ENCODE data around the gene RIMKLA.

RIMKLA gene

DNA sequence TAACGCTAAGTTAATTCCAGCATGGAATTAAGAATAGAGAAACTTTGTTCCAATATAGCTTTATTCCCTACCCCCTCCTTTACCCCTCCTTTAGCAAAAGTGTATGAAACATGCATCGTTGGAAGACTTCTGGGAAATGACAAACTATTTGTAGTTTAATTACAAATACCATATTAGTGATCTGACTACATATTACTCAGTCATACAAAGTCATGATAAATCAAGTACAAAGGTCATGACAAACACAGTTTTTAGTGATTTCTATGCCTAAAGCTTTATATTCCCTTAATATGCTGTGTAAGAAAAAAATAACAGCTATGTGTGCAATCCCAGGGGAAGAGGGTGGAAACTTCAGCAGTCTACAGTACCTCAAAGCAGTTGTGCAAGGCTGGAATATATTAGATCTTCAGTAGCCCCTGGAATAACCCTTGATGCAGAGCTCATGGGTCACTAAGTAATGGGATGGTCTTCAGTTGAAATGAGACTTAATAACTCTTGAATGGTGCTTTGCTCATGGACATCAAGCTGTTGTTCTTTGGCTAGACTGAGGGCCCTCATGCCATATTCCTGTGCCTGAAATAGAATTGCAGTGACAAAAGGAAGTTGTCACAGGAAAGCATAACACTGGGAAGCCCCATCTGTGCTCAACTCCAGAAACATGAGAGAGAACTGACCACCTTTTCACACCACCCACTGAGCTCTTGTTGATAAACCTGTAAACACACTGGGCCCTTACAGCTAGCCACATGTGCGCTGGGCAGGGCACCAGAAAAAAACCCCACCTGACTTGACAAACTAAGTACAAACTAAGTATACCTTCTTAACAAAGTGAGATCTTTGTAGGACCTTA lies 49.9 kb downstream of the RIMKLA start:
- Histone ChIP-seq H3F3A (ENCODE audit: control insufficient read depth, insufficient read depth) (no peaks in the 10 kb centered on the region), H3K36me3 (ENCODE audit: control insufficient read depth, low read length) (no peaks in the 10 kb centered on the region), H4K20me1 (ENCODE audit: control insufficient read depth, insufficient read depth, low read depth, low read length) (no peaks in the 10 kb centered on the region), H3K27me3 (ENCODE audit: control insufficient read depth, low read length) (no peaks in the 10 kb centered on the region; the same call in none of the 2 replicates), H3K79me2 (ENCODE audit: control insufficient read depth, low read length) (no peaks in the 10 kb centered on the region), H3K9me2 (replicated peaks; ENCODE audit: control insufficient read depth, low read length) (no peaks in the 10 kb centered on the region), H3K4me1 (ENCODE audit: control insufficient read depth, low read length) (no peaks in the 10 kb centered on the region), H3K4me3 (ENCODE audit: low read length) (no peak overlapping the region), H3K27ac (ENCODE audit: low read depth, low read length) (no peak overlapping the region), H3K4me2 (ENCODE audit: low read length) (no peak overlapping the region), H3K9me3 (ENCODE audit: control insufficient read depth, insufficient read depth, low read length) (no peaks in the 10 kb centered on the region)
- TF ChIP-seq, protein P1, sequence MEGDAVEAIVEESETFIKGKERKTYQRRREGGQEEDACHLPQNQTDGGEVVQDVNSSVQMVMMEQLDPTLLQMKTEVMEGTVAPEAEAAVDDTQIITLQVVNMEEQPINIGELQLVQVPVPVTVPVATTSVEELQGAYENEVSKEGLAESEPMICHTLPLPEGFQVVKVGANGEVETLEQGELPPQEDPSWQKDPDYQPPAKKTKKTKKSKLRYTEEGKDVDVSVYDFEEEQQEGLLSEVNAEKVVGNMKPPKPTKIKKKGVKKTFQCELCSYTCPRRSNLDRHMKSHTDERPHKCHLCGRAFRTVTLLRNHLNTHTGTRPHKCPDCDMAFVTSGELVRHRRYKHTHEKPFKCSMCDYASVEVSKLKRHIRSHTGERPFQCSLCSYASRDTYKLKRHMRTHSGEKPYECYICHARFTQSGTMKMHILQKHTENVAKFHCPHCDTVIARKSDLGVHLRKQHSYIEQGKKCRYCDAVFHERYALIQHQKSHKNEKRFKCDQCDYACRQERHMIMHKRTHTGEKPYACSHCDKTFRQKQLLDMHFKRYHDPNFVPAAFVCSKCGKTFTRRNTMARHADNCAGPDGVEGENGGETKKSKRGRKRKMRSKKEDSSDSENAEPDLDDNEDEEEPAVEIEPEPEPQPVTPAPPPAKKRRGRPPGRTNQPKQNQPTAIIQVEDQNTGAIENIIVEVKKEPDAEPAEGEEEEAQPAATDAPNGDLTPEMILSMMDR (IDR thresholded peaks at IDR 0.05; ENCODE audit: low read depth, low read length, poor library complexity, severe bottlenecking) = no peak
- TF ChIP-seq EZH2phosphoT487 (IDR thresholded peaks at IDR 0.05; ENCODE audit: borderline replicate concordance, low read length) = no peak

DNA sequence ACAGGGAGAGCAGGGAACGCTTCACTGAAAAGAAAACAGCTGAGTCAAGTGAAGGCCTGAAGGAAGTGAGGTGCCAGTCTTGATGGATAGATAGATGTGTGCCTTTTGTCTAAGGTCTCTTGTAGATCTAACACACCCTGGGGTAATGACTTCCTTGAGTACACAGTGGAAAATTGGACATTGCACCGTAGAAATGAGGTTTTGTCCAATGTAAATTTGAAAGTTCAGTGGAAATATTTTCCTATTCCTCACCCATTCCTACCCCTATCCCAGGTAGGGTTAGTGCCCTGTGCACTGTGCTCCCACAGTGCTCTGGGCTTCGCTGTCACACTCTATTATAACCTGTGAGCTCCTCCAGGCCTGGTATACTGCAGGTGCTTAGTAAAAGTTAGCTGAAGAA lies 50.9 kb downstream of the RIMKLA start:
- Histone ChIP-seq H3K36me3 (ENCODE audit: control insufficient read depth, low read length) (no peaks in the 10 kb centered on the region), H3K27me3 (ENCODE audit: control insufficient read depth, low read length) (no peaks in the 10 kb centered on the region; the same call in none of the 2 replicates), H3F3A (ENCODE audit: control insufficient read depth, insufficient read depth) (no peaks in the 10 kb centered on the region), H3K9me2 (replicated peaks; ENCODE audit: control insufficient read depth, low read length) (no peaks in the 10 kb centered on the region), H3K27ac (ENCODE audit: low read depth, low read length) (no peak overlapping the region), H3K4me2 (ENCODE audit: low read length) (no peak overlapping the region), H3K4me1 (ENCODE audit: control insufficient read depth, low read length) (no peaks in the 10 kb centered on the region), H3K4me3 (ENCODE audit: low read length) (no peak overlapping the region), H3K79me2 (ENCODE audit: control insufficient read depth, low read length) (no peaks in the 10 kb centered on the region), H3K9me3 (ENCODE audit: control insufficient read depth, insufficient read depth, low read length) (no peaks in the 10 kb centered on the region), H4K20me1 (ENCODE audit: control insufficient read depth, insufficient read depth, low read depth, low read length) (no peaks in the 10 kb centered on the region)
- TF ChIP-seq, protein P1 (IDR thresholded peaks at IDR 0.05; ENCODE audit: low read depth, low read length, poor library complexity, severe bottlenecking) = no peak
- TF ChIP-seq EZH2phosphoT487 (IDR thresholded peaks at IDR 0.05; ENCODE audit: borderline replicate concordance, low read length) = no peak

DNA sequence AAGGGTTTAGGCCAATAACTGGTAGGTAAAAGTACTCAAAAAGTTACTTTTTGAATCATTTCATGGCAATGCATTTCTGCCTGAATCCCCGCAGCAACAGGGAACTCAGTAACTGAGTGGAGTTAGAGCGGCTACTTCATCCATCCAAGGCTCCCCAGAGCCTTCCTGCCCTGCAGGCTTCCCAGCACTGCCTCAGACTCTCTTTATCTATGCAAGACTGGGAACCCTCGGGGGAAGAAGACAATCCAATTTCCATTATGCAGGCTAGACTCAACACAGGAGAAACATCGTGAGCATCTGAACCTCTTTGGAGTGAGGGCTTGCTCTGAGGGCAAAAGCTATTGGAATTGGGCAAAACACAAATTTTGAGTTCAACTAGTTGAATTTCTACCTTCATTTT lies 52.1 kb downstream of the RIMKLA start:
- no peak overlapping the region for H3K27ac ChIP-seq (ENCODE audit: low read depth, low read length)
- no peaks in the 10 kb centered on the region for H3K9me2 ChIP-seq (replicated peaks; ENCODE audit: control insufficient read depth, low read length)
- H3K9me3 ChIP-seq (ENCODE audit: control insufficient read depth, insufficient read depth, low read length) = no peaks in the 10 kb centered on the region
- H3K36me3 ChIP-seq (ENCODE audit: control insufficient read depth, low read length) = no peaks in the 10 kb centered on the region
- no peaks in the 10 kb centered on the region for H3K4me1 ChIP-seq (ENCODE audit: control insufficient read depth, low read length)
- H3F3A ChIP-seq (ENCODE audit: control insufficient read depth, insufficient read depth) = no peaks in the 10 kb centered on the region
- H3K27me3 ChIP-seq (ENCODE audit: control insufficient read depth, low read length) = no peaks in the 10 kb centered on the region; the same call in none of the 2 replicates
- H3K79me2 ChIP-seq (ENCODE audit: control insufficient read depth, low read length) = no peaks in the 10 kb centered on the region
- TF ChIP-seq EZH2phosphoT487 (IDR thresholded peaks at IDR 0.05; ENCODE audit: borderline replicate concordance, low read length) = no peak
- TF ChIP-seq, protein P1 (IDR thresholded peaks at IDR 0.05; ENCODE audit: low read depth, low read length, poor library complexity, severe bottlenecking) = no peak
- no peaks in the 10 kb centered on the region for H4K20me1 ChIP-seq (ENCODE audit: control insufficient read depth, insufficient read depth, low read depth, low read length)
- H3K4me2 ChIP-seq (ENCODE audit: low read length) = no peak overlapping the region
- H3K4me3 ChIP-seq (ENCODE audit: low read length) = no peak overlapping the region
